SH-SY5Y (cell line): ENCODE results near the gene SLC22A4.

ENCODE experiments used
- GATA2 ChIP-seq: IDR thresholded peaks from 2 replicates; pipeline ENCODE4 v1.6.1; 2011; ENCODE audit warnings: mild to moderate bottlenecking, low read depth, low read length
- GATA3 ChIP-seq: IDR thresholded peaks from 2 replicates; pipeline ENCODE4 v1.6.1; 2011; ENCODE audit warnings: low read depth, mild to moderate bottlenecking, low read length, moderate library complexity

DNA sequence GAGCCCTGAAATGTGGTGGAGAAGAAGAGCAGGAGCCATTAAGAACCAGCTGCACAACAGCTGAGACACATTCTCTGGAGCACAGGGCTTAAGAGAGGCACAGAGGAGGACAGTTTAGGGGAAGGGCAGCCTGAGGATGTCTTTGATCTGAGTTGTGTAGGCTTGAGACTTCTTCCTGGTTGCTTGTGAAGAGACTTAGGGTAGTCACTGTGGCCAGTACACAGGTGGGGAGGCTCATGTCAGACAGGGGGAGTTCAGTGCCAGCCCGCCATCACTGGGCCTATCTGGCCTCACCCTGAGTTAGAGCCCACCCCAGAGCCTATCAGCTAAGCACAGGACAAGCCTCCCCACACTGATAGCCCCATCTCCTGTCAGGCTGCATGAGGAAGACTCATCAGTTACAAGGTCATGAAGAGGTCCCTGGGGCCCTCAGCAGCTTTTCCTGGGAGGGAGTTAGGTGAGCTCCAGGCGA lies 19.8 kb downstream of the SLC22A4 start:
- TF ChIP-seq GATA3: no peak
- no peak for TF ChIP-seq GATA2
